ENCODE results near the gene ABCC9.

The ABCC9 gene

DNA sequence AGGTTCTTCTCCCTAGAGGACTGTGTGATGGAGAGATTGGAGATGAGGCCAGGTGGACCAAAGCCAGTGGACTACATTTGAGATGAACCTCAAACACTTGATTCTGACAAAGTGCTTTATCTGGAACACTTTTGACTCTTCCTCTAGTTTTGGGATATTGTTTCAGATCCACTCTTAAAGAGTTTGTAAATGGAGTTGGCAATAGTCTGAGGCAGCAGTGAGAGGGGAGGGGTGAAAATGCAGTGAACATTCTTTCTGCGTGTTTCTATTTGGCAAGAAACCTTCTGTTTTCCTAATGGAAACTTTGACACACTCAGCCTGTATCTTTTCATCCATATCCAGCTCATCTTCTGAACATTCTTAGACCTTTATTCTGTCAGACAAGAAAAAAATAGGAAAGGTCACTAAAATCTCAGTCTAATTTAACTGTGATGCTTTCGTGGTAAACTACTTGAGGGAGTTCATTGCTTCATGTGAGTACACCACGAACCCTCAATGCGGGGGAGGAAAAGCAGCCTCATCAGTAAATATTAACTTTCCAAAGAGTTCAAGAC is 109.4 kb downstream of the ABCC9 start:
- TF ChIP-seq, protein P1, sequence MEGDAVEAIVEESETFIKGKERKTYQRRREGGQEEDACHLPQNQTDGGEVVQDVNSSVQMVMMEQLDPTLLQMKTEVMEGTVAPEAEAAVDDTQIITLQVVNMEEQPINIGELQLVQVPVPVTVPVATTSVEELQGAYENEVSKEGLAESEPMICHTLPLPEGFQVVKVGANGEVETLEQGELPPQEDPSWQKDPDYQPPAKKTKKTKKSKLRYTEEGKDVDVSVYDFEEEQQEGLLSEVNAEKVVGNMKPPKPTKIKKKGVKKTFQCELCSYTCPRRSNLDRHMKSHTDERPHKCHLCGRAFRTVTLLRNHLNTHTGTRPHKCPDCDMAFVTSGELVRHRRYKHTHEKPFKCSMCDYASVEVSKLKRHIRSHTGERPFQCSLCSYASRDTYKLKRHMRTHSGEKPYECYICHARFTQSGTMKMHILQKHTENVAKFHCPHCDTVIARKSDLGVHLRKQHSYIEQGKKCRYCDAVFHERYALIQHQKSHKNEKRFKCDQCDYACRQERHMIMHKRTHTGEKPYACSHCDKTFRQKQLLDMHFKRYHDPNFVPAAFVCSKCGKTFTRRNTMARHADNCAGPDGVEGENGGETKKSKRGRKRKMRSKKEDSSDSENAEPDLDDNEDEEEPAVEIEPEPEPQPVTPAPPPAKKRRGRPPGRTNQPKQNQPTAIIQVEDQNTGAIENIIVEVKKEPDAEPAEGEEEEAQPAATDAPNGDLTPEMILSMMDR (IDR thresholded peaks at IDR 0.05; ENCODE audit: insufficient read depth, missing control alignments), result no peak
- DNase-seq (ENCODE audit: insufficient read length, low spot score) (no peak), FAIRE-seq (no peak)

DNA sequence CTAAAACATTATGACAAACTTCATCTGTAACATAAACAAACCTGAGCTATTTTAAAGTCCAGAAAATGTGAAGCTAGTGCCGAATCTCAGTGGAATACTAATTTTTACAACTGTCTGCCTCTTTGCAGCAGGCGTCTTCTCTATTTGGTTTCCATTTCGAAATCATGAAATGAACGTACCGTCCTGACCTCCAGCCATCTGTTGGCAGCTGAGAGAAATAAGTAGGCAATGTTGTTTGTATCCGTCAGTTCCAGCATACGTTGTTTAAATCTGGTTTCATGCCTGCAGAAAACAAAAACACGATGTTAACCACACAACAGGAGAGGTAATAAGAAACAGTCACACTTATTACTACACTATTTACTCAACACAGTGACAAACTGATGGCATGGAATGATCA is 112.4 kb downstream of the ABCC9 start:
- no peak for DNase-seq (ENCODE audit: insufficient read length, low spot score)
- no peak for FAIRE-seq
- TF ChIP-seq, protein P1 (IDR thresholded peaks at IDR 0.05; ENCODE audit: insufficient read depth, missing control alignments), result no peak

DNA sequence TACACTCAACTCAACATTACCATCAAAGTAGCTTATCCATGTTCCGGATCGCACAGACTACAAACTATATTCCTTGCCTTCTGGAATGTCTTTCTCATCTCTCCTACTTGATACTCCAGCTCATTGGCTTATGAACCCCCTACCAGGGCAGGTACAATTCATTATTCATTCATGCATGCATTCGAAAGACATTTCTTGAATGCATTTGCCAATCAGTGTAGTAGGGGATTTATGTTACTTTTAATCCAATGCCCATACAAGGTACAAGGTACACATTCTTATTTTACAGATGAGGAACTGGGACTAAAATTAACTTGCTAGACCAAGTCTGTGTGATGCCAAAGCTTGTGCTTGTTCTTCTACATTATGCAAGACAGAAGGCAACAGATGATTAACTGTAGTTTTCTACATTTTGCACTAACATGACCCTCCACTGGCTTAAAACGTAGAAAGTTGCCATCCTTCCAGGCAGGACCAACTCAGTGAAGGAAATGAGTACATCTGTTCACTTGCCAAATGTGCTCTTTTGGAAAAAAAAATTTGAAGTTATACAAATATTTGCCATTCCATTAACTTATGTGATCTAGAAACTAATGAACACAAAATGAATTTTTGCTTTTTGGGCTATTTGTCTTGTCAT is 113.0 kb downstream of the ABCC9 start:
- TF ChIP-seq, protein P1 (IDR thresholded peaks at IDR 0.05; ENCODE audit: insufficient read depth, missing control alignments), result no peak
- DNase-seq (ENCODE audit: insufficient read length, low spot score) (no peak), FAIRE-seq (no peak)

DNA sequence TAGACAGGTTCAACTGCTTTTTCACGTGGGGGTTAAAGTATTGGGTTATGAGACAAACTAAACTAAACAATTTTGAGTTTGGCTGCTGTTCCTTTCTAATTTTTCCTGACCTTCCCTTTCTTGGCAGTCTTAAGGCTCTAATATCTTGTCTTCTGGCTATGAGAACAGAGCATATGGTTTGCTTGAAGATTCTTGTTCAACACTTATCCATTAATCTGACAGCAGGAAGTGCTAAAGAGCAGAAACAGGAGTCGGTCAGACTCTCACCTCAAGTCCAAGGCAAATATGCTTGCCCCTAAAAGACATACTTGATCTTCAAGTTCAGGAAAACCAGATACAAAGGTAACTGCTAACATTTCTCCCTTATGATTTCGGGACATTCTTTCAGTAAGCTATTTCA is 114.1 kb downstream of the ABCC9 start:
- peak; percentile 86 for FAIRE-seq
- TF ChIP-seq, protein P1 (IDR thresholded peaks at IDR 0.05; ENCODE audit: insufficient read depth, missing control alignments), result no peak
- no peak for DNase-seq (ENCODE audit: insufficient read length, low spot score)

DNA sequence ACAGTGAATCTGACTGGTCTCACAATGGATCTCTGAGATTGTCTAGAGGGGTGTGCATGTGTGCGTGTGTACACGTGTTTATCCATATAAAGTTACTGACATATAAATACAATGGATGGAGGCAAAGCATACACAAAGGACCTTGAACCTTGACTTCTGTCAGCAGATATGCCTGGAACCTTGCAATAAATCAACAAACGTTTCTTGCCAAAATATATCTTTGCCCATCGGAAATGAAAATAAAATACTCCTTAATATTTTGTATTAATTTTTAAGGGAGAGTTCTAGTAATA is 114.7 kb downstream of the ABCC9 start:
- TF ChIP-seq, protein P1 (IDR thresholded peaks at IDR 0.05; ENCODE audit: insufficient read depth, missing control alignments), result no peak
- DNase-seq (ENCODE audit: insufficient read length, low spot score) (no peak), FAIRE-seq (no peak)

DNA sequence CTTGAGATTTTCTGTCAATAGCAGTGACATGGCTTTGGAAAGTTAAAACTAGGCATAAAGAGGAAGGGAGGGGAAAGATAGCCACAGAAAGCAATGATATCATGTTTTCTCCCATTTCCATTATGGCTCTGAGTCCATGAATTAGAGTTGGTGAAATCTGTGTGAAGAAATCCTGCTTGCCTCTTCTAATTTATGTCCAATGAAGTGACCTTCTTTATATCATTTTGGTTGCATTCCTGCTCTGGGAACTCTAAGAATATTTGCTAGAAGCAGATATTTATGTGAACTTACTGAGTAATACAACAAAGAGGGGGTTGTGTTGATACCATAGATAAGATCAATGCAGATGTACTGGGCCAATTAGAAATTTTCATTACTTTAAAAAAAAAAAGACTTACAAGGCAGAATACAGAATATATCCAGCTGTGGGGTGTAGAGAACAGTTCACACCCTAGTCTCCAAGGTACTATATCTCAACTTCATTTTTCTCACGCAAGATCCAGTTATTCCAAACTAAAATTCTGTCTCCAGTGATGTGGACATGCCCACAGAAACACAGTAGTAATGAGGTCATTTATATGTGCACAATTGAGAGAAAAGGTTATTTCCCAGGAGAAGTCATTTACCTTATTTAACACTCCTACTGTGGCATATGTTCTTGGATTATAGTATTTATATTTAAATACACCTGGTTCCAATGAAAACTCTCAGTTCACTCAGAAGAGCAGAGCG is 115.2 kb downstream of the ABCC9 start:
- TF ChIP-seq, protein P1 (IDR thresholded peaks at IDR 0.05; ENCODE audit: insufficient read depth, missing control alignments), result no peak
- DNase-seq (ENCODE audit: insufficient read length, low spot score) (no peak), FAIRE-seq (no peak)

DNA sequence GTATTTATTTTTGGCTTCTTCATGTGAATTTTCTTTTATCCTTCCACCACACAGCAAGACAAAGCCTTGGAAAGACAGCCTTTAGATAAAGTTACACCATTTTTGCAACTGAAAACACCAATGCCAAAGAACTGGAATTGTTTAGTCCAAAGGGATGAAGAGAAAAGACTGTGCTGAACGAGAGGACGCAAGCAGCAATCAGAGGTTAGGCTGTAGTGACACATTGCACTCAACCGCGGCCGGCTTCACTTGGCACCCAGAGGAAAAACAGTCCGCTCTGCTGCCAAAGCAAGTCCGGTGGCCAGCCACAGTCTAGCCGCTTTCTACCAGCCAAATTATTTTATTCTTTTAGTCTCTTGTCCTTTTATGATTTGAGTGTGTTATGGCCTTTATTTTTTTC is 117.6 kb downstream of the ABCC9 start:
- no peak for FAIRE-seq
- TF ChIP-seq, protein P1 (IDR thresholded peaks at IDR 0.05; ENCODE audit: insufficient read depth, missing control alignments), result no peak

More for the DNA sequence above, 117.6 kb downstream of the ABCC9 start:
- DNase-seq (ENCODE audit: insufficient read length, low spot score), result no peak
